Activated gamma-delta T cell treated with Interleukin-2 at 50 U/mL for 16 hours (primary cell): ENCODE results near the gene TMEM131.
A peak's percentile ranks its signal among the peaks of the same experiment; 100 is the strongest.

Experiments used
- DNase-seq: peaks from one replicate; pipeline ENCODE4 v3.0.0-alpha.2; 2020

Gene TMEM131

DNA sequence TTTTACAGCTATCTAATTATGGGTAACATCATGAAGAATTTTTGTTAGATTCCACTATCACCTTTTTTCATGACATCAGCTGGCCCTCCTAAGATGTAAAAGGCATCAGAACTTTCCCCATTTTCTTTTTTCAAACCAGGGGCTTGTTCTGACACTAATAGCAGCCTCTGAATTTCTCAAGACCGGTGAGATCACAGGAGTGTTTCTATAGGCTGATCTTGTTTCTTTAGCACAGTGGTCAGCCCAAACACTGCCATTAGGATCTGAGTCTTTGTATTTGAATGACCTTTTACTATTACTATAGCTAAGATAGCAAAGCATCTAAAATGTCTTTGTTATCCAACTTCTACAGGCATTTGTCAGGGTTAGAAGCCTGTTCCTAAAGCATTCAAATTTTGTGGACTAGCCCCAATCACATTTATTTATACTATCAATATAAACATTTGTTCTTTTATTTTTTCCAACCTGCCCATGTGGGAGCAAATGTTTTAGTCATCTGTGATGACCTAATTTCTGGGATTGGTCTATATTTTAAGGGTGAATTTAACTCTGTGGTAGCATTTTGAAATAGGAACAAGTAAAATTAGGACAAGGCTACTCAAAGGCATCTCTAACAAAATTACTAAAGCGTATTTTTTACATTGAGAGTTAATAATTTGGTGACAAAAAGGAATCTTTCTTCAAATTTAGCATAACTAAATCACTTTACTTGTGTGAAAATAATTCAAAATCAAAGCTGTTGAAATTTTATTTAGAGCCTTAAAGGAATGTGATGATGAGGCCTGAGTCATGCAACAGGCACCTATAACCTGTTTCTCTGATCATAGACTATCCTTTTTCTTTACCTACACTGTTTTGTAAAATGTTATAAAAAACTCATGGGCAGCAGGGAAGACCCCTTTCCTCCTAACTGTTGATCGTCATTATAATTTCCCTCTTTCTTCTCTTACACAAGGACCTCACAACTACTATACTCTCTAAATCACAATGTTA is 243.1 kb downstream of the TMEM131 start:
- no peak for DNase-seq

DNA sequence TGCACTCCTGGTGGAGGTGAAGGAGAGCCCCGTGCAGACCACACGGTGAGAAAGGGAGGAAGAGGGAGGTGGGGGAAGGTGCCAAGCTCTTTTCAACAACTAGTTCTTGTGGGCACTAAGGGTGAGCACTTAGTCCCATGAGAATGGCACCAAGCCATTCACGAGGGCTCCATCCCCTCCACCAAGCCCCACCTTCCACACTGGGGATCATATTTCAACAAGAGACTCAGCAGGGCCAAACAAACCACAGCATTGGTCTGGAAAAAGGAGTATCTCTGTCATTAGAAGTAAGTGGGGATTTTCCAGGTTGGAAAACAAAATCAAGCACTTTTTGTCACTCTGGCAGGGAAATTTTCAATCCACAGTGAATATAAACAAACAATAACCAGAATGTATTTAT is 244.0 kb downstream of the TMEM131 start:
- DNase-seq = no peak

- DNase-seq = no peak
These were observed 245.7 kb downstream of the TMEM131 start for GRCh38 chr2:97750017-97750416.

- no peak for DNase-seq
These were observed 246.2 kb downstream of the TMEM131 start for GRCh38 chr2:97749581-97749980.

GRCh38 chr2:97747716-97748115 is 248.0 kb downstream of the TMEM131 start:
- no peak for DNase-seq

DNA sequence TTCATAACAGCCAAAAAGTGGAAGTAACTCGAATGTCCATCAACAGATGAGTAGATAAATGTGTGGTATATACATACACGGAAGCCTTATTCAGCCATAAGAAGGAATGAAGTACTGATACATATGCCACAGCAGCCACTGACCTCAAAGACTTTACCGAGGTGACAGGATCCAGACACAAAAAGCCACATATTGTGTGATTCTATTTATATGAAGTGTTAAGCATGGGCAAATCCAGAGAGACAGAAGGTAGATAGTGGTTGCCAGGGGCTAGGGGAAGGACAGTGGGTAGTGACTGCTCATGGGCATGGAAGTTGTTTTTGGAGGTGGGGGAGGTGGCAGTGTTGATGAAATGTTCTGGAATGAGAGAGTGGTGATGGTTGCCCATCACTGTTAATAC is 248.5 kb downstream of the TMEM131 start:
- DNase-seq = no peak

GRCh38 chr2:97745474-97746174 is 250.1 kb downstream of the TMEM131 start:
- peak; percentile 43 for DNase-seq

- DNase-seq = no peak
These were observed 251.8 kb downstream of the TMEM131 start for GRCh38 chr2:97743913-97744312.

GRCh38 chr2:97742381-97742847 is 253.3 kb downstream of the TMEM131 start:
- peak; percentile 46 for DNase-seq

GRCh38 chr2:97741686-97742085 is 254.1 kb downstream of the TMEM131 start:
- DNase-seq = no peak

DNA sequence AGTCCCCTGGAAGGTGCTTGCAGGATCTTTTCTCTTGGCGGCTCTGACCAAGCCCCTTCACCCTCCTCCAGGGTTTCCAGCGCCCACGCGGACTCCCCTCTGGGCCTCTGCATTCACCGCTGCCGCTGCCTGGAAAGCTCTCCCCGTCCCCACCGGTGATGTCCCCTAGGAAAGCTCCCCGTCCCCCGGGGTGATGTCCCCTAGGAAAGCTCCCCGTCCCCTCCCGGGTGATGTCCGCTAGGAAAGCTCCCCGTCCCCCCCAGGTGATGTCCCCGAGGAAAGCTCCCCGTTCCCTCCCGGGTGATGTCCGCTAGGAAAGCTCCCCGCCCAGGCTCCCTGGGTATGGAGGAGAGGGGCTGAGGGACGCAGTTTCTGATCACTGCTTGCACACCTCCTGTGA is 254.5 kb downstream of the TMEM131 start:
- no peak for DNase-seq

DNA sequence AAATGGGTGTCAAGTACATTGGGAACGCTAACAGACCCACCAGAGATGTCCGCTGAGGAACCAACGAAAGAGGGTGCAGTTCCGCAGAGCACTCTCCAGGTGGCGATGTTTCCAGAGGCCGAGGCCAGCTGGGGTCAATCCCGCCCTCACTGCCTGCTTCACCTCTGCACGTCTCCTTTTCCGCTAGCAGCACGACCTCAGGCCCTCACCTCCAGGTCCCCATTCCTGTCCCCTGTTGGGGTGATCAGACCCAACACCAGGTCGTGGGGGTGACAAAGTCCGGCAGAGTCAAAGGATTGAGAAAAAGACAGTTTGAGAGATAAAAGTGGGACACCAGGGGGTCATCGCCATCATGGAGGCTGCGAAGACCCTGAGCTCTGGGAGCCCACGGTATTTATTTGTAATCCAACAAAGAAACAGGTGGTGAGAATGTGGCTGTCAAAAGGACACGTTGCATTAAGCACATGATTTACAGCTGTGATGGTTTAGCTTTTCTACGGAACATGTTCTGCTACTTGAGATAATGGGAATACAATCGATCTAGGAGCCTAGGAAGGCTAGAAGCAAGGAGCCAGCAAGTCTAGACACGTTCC is 255.1 kb downstream of the TMEM131 start:
- DNase-seq = peak; percentile 29

GRCh38 chr2:97739893-97740245 is 255.9 kb downstream of the TMEM131 start:
- DNase-seq = no peak

DNA sequence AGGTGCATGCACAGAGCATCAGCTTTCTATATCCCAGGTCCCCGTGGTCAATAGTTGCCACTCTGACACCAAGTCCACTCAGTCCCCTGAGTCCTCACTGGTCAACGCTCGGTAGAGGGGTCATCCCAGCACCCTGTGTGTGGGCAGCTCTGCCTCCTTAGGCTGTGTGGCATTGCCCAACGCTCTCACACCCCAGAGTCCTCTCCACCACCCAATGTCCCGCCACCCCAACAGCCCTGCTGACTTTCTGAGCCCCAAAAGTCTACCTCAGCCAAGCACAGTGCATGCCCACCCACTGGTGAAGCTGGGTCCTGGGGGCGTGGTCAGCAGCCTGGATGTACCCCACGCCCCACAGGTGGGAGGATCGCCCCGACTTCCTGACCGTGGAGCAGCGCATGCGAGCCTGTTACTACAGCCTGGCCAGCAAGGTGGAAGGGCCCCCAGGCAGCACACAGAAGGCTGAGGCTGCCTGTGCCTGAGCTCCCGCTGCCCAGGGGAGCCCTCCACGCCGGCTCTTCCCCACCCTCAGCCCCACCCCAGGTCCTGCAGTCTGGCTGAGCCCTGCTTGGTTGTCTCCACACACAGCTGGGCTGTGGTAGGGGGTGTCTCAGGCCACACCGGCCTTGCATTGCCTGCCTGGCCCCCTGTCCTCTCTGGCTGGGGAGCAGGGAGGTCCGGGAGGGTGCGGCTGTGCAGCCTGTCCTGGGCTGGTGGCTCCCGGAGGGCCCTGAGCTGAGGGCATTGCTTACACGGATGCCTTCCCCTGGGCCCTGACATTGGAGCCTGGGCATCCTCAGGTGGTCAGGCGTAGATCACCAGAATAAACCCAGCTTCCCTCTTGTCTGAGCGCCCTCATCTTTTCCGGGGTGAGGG is 256.5 kb downstream of the TMEM131 start:
- no peak for DNase-seq

DNA sequence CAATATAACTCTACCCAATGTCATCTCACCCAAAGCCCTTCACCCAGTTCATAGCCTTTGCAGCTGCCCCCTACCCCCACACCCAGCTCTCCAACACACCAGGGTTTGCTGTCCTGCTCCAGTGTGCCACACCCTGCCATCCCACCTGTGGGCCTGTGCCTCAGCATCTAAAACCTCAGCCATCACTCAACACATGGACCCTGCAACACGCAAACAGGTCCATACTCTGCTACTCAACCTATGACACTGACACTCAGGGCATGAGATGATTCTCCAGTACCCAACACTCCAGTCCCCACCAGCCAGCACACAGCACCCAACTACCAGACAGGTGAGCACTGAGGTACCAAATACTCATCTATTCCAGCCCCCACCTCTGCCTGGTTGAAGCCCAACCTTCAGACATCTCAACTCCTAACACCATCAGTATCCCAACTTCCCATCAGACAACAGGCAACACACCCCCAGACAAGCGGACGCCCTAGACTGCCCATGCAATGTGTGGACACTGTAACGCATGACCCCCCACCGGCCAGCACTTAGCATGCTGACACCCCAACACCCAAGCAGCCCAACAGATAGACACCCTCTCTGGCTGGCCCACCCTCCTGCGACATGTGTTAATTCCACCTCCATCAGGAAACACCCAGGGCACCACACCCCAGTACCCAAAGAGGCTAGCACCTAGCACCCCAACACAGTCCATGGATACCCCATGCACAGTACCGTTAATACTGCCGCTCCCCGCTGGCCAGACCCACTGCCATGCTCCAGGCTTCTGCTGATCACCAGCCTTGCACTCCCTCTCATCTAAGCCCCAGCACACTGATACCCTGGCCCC is 257.3 kb downstream of the TMEM131 start:
- DNase-seq = no peak

- no peak for DNase-seq
These were observed 258.1 kb downstream of the TMEM131 start for GRCh38 chr2:97737421-97738178.

GRCh38 chr2:97736608-97737330 is 259.0 kb downstream of the TMEM131 start:
- DNase-seq = no peak

GRCh38 chr2:97736185-97736584 is 259.6 kb downstream of the TMEM131 start:
- no peak for DNase-seq

- DNase-seq = no peak
These were observed 260.6 kb downstream of the TMEM131 start for GRCh38 chr2:97735161-97735561.
